ENCODE data around the gene ELOVL6.

Gene ELOVL6

GRCh38 chr4:110025718-110026117 is 172.7 kb downstream of the ELOVL6 start:
- TF ChIP-seq CTCF (conservative IDR thresholded peaks at IDR 0.05; ENCODE audit: low read depth, low read length) = no peak
- Histone ChIP-seq H4K20me1 (ENCODE audit: insufficient read depth) (no peaks in the 10 kb centered on the region), H3K27me3 (ENCODE audit: insufficient read depth, low read depth) (no peaks in the 10 kb centered on the region), H3K27ac (no peak overlapping the region), H3K4me2 (no peak overlapping the region), H2AFZ (ENCODE audit: low read depth) (no peak overlapping the region), H3K9ac (no peak overlapping the region), H3K36me3 (ENCODE audit: insufficient read depth) (no peaks in the 10 kb centered on the region), H3K4me1 (ENCODE audit: low read depth, poor library complexity, severe bottlenecking) (no peaks in the 10 kb centered on the region), H3K4me3 (IDR thresholded peaks at IDR 0.05; ENCODE audit: insufficient read depth, low read depth, low read length) (no peak overlapping the region), H3K79me2 (ENCODE audit: insufficient read depth, low read depth) (no peaks in the 10 kb centered on the region)

- no peaks in the 10 kb centered on the region for H3K36me3 ChIP-seq (ENCODE audit: insufficient read depth)
- H3K27me3 ChIP-seq (ENCODE audit: insufficient read depth, low read depth) = no peaks in the 10 kb centered on the region
- H3K9ac ChIP-seq = no peak overlapping the region
- H3K79me2 ChIP-seq (ENCODE audit: insufficient read depth, low read depth) = no peaks in the 10 kb centered on the region
- no peak overlapping the region for H2AFZ ChIP-seq (ENCODE audit: low read depth)
- no peak overlapping the region for H3K4me3 ChIP-seq (IDR thresholded peaks at IDR 0.05; ENCODE audit: insufficient read depth, low read depth, low read length)
- no peak overlapping the region for H3K27ac ChIP-seq
- no peak overlapping the region for H3K4me2 ChIP-seq
- H4K20me1 ChIP-seq (ENCODE audit: insufficient read depth) = no peaks in the 10 kb centered on the region
- no peaks in the 10 kb centered on the region for H3K4me1 ChIP-seq (ENCODE audit: low read depth, poor library complexity, severe bottlenecking)
- no peak for TF ChIP-seq CTCF (conservative IDR thresholded peaks at IDR 0.05; ENCODE audit: low read depth, low read length)
Observed at GRCh38 chr4:110025056-110025455, 173.4 kb downstream of the ELOVL6 start.

- Histone ChIP-seq H3K79me2 (ENCODE audit: insufficient read depth, low read depth) (no peaks in the 10 kb centered on the region), H3K4me1 (ENCODE audit: low read depth, poor library complexity, severe bottlenecking) (no peaks in the 10 kb centered on the region), H3K27ac (no peak overlapping the region), H3K9ac (no peak overlapping the region), H3K36me3 (ENCODE audit: insufficient read depth) (no peaks in the 10 kb centered on the region), H2AFZ (ENCODE audit: low read depth) (no peak overlapping the region), H3K4me2 (no peak overlapping the region), H4K20me1 (ENCODE audit: insufficient read depth) (no peaks in the 10 kb centered on the region), H3K4me3 (IDR thresholded peaks at IDR 0.05; ENCODE audit: insufficient read depth, low read depth, low read length) (no peak overlapping the region), H3K27me3 (ENCODE audit: insufficient read depth, low read depth) (no peaks in the 10 kb centered on the region)
- TF ChIP-seq CTCF (conservative IDR thresholded peaks at IDR 0.05; ENCODE audit: low read depth, low read length) = no peak
Observed at GRCh38 chr4:110022457-110022856, 176.0 kb downstream of the ELOVL6 start.

GRCh38 chr4:110020646-110021443 is 177.6 kb downstream of the ELOVL6 start:
- H4K20me1 ChIP-seq (ENCODE audit: insufficient read depth) = no peaks in the 10 kb centered on the region
- no peak overlapping the region for H2AFZ ChIP-seq (ENCODE audit: low read depth)
- H3K4me3 ChIP-seq (IDR thresholded peaks at IDR 0.05; ENCODE audit: insufficient read depth, low read depth, low read length) = no peak overlapping the region
- H3K36me3 ChIP-seq (ENCODE audit: insufficient read depth) = no peaks in the 10 kb centered on the region
- H3K79me2 ChIP-seq (ENCODE audit: insufficient read depth, low read depth) = no peaks in the 10 kb centered on the region
- H3K9ac ChIP-seq = no peak overlapping the region
- no peaks in the 10 kb centered on the region for H3K4me1 ChIP-seq (ENCODE audit: low read depth, poor library complexity, severe bottlenecking)
- TF ChIP-seq CTCF (conservative IDR thresholded peaks at IDR 0.05; ENCODE audit: low read depth, low read length) = no peak
- no peaks in the 10 kb centered on the region for H3K27me3 ChIP-seq (ENCODE audit: insufficient read depth, low read depth)
- H3K27ac ChIP-seq = no peak overlapping the region
- H3K4me2 ChIP-seq = no peak overlapping the region

Data from KMS-11 (cell line).